ENCODE results near the gene SLC25A48.
"Not testable (repeated sequence)": the region's sequence is repeated elsewhere in the genome, so short reads cannot be mapped to it uniquely, and the experiment has no call there.

Gene SLC25A48

DNA sequence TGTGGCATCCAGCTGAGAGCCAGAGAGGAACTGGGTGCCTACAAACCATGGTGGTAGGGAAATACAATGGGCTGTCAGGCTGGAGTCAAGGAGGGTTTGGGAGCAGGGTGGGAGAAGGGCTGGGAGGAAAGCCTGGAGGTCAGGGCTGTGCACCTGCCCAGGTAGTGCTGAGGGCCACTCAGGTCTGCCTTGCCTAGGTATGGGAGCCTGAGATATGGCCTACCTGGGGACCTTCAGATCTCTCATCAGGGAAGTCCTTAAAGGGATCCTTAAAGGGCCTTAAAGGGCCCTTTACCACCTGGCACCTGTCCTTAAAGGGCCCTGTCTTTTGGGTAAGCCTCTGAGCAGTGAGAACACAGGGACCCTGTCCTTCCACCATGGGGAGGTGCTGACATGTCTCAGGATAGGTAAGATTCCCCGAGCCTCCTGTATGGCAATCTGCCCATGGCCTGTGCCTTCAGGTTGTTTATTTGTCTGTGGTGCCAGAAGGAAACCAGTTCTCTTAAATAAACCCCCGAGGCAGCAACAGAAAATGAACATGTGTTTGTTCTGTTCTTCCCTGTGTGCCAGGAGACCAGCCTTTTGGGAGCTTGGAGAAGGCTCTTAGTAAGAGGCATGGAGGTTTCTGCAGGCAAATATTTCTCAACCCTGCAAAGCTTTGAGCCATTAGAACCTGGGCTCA lies 23.3 kb downstream of the SLC25A48 start:
- DNase-seq (ENCODE audit: low spot score): no peak

GRCh38 chr5:135859186-135859585 lies 24.7 kb downstream of the SLC25A48 start:
- not testable (repeated sequence) for DNase-seq (ENCODE audit: low spot score)

GRCh38 chr5:135859641-135860040 lies 25.2 kb downstream of the SLC25A48 start:
- DNase-seq (ENCODE audit: low spot score): no peak

DNA sequence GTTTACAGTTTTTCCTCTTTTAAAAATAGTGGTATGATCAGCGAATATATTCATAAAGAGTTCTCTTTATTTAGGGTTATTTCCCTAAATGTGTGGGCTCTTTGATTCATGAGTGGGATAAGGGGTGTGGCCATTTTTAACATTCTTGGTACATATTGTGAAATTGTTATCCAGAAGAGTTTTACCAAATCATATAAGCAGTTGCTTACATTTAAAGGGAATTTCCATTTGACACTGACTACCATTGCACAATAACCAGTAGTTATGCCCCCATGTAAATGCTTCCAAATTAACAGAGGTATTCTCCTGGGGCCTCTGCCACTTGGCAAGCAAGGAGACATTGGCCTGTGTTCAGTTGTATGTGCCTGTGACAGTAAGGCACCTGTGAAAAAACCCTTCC lies 27.2 kb downstream of the SLC25A48 start:
- no peak for DNase-seq (ENCODE audit: low spot score)

DNA sequence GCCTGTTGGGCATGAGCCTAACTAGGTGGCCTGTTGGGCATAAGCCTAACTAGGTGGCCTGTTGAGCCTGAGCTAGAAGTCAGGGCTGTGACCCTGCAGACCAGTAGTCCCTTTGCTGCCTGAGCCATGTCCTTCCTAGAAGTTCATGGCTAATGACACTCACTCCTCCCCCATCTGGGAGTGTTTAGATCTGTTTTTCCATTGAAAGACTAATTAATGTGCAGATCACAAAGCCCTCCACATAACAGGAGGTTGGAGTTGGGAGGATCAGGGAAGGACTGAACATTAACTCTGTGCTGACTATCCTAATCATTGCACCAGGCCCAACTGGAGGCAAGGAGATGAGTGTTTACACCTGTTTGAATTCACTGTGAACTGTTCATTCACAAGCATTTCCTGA lies 27.6 kb downstream of the SLC25A48 start:
- DNase-seq (ENCODE audit: low spot score): no peak

GRCh38 chr5:135862744-135863143 lies 28.3 kb downstream of the SLC25A48 start:
- no peak for DNase-seq (ENCODE audit: low spot score)

- no peak for DNase-seq (ENCODE audit: low spot score)
These were observed 30.3 kb downstream of the SLC25A48 start for GRCh38 chr5:135864503-135865435.

DNA sequence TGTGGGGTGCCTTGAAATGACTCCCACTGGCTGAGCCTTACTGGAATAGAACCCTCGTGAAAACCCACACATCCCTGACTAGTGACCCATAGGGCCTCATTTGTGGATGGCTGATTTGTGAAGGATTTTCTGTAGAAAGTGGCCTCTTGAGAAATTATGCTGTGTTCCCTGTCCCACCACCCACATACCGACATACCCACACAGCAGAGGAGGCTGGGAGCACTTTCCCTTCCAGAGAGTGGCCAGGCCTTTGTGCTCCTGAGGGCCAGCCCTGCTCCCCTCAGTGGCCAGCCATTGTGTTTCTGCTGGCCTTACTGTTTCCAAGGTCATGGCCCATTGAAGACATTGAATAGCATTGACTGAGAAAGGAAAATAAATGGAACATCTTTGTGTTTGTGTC lies 31.6 kb downstream of the SLC25A48 start:
- no peak for DNase-seq (ENCODE audit: low spot score)

DNA sequence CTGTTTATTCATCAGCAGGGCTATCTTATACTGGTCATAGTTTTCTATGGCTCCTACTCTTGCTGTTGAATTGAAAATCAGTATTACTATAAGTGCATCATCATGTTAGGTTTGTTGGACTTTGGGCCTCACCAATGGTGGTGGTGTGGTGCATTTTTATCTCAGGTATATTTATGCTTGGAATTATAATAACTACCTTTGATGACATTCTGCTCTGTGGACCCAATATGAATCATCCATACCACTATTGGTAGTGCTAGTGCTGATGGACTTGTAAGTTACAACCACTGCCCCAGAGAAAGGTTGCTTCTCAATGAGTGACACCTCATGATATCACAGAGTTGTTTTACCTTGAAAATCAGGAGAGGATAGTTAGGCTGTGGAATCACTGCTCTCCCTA lies 33.1 kb downstream of the SLC25A48 start:
- DNase-seq (ENCODE audit: low spot score): no peak

- no peak for DNase-seq (ENCODE audit: low spot score)
These were observed 34.2 kb downstream of the SLC25A48 start for GRCh38 chr5:135868681-135869080.

DNA sequence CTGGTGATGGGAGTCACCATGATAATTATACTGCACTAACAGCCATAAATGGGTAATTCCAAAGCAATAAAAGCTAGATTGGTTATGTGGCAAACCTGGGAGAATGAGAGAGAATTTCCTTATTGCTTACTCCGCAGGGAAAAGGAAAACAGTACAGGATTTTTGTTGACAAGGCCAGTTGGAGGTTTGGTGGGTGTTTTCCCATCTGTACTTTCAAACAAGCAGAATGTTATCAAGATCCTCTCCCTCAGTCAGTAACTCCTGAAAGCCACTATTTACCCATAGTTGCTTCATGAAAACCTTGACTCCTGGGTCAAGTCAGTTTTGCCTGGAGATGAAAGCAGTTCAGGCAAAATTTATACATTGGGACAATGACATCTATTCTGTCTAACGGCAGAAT lies 34.8 kb downstream of the SLC25A48 start:
- DNase-seq (ENCODE audit: low spot score): no peak

- no peak for DNase-seq (ENCODE audit: low spot score)
These were observed 35.5 kb downstream of the SLC25A48 start for GRCh38 chr5:135869935-135870334.

DNA sequence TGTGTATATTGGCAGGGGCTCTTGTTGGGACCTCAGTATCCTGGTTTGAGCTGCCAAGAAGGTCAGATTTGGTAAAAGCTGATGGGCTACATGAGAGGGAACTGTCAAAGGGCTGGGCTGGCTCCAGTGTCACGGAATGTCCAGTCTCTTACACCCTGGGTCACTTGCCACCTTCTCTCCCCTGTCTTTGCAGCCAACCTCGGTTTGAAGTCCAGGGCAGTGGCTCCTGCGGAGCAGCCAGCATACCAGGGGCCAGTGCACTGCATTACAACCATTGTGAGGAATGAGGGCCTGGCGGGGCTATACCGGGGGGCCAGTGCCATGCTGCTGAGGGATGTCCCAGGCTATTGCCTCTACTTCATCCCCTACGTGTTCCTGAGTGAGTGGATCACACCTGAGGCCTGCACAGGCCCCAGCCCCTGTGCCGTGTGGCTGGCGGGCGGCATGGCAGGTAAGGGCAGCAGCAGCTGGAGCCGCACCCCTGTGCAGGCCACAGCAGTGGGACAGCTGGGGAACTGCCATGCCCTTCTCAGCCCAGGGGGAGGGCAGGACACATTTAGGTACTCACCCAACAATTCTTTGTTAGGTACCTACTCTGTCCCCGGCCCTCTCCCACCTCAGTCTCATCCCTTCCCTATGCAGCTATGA lies 36.9 kb downstream of the SLC25A48 start:
- DNase-seq (ENCODE audit: low spot score): no peak

- no peak for DNase-seq (ENCODE audit: low spot score)
These were observed 39.4 kb downstream of the SLC25A48 start for GRCh38 chr5:135873831-135874230.

- DNase-seq (ENCODE audit: low spot score): no peak
These were observed 40.0 kb downstream of the SLC25A48 start for GRCh38 chr5:135874461-135874860.

DNA sequence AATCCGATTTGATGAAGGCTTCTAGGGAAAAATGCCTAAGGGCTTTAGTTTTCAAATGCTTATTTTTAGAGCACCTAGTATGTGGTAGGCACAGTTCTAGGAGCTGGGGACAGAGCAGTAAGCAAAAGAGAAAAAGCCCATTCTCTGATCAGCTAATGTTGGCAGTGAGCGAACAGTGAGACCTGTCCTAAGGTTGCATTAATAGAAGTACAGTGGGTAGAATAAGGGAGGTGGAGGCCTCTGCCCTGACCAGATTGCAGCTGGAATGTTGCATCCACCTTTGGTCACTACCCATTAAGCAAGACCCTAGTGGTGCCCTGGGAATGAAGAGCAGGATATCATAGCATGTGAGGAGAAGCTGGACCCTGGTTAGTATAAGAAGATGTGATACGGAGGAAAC lies 41.1 kb downstream of the SLC25A48 start:
- no peak for DNase-seq (ENCODE audit: low spot score)

- no peak for DNase-seq (ENCODE audit: low spot score)
These were observed 41.7 kb downstream of the SLC25A48 start for GRCh38 chr5:135876146-135876545.

DNA sequence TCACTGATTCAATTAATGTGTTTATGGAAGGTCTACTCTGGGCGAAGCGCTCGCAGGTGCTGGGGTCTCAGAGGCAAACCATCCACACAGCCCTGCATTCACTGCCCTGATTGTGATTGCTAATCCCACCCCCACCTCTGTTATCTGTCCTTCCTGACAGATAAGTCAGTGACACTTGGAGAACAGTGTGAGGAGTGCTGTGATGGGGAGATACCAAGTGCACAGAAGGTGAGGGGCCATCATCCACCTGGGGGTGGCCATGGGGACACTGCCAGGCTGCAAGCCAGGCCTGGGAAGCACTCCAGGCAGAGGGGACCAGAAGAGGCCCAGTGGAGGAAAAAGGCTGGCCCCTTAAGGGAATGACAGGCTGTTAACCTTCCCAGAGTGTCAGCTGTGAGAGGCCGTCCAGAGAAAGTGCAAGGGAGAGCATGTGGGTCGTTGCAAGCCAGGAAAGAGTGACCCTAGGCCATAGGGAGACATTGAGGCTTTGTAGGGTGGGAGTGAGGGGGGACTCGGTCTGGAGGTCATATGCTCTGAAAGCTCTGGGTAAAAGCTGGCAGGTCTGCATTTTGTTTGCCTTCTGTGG lies 43.2 kb downstream of the SLC25A48 start:
- DNase-seq (ENCODE audit: low spot score): no peak

DNA sequence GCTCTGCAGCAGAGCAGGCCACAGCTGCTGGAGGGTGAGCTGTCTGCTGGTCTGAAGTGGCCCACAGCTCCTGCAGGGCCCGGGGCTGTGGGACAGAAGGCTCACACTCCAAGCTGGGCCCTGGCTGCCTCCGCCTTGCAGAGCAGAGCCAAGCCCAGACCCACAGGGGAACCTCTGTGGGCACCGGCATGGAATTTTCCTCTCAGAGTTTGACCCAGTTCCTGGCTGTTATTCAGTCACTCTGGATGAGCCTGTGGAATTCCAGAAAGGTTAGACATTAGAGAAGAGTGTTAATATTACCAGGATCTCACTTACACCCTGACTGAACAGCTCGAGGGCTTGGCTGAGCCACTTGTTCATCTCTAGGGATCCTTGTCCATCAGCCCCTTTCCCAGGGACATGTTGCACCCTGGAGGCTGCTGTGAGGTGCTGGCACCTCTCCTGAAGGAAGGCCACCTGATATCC lies 43.7 kb downstream of the SLC25A48 start:
- DNase-seq (ENCODE audit: low spot score): peak; percentile 80

- DNase-seq (ENCODE audit: low spot score): no peak
These were observed 45.1 kb downstream of the SLC25A48 start for GRCh38 chr5:135879591-135879990.

GRCh38 chr5:135880278-135880677 lies 45.8 kb downstream of the SLC25A48 start:
- DNase-seq (ENCODE audit: low spot score): peak; percentile 37

DNA sequence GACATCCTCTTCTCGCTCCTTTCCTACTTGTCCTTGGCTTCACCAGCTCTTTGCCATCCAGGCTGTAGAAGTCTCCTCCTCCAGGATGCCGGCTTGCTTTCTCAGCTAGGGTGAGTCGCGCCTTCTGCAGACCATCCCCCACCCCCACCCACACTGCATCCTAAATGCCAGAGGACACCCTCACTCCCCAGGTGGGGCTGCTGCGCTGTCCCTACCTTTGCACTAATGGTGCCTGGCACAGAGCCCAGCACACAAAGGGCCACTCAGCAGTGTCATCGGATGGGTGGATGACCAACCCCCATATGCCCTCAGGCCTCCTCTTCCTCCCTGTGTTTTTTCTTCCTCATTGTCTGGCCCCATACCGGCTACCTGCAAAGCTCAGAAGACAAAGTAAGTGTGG lies 46.3 kb downstream of the SLC25A48 start:
- peak; percentile 85 for DNase-seq (ENCODE audit: low spot score)

All from kidney tubule cell (primary cell).